Activated T-helper 2 cell treated with anti-CD3 and anti-CD28 coated beads, Interferon-gamma antibody, Interleukin-2, Interleukin-4, amounts not matched to agents 10 μg/mL and 5 μg/mL and 100 μg/mL, durations not matched to agents 14 hours and 24 hours and 36 hours (primary cell): Measurements from ENCODE around the gene ZFR. TPM values are rescaled to one million over a fixed set of nuclear protein-coding genes. Genes with fewer than 3 reads are reported as not detected.

ENCODE experiments used
- total RNA-seq: library from RNA; stranded (reverse); gene quantifications from 2 replicates; pipeline ENCODE4 v1.2.3, GENCODE V29; 2022

ZFR gene
- total RNA-seq, 1 donor from 2014 or later = 68.6 TPM

Other genes starting within 250 kb of the ZFR start
- 22.7 and 23.5 TPM in 2 replicates for gene MTMR12, start 131.8 kb downstream of the ZFR start, total RNA-seq
- gene SUB1, start 140.8 kb upstream of the ZFR start, total RNA-seq = 380 and 404 TPM in 2 replicates